PC-9 (cell line): ENCODE measurements around the gene BCL2L14. TPM values are rescaled to one million over a fixed set of nuclear protein-coding genes. Genes with fewer than 3 reads are reported as not detected.

ENCODE experiments used
- BruUV-seq: library from RNA; stranded (reverse); fragments of 400-500 nt; replicated peaks from 2 replicates; lab custom pipeline; 2021; lab: Mats Ljungman, UMichigan
- CTCF ChIA-PET: fragments of 300-600 bp; sonication (Branson Sonifier 250); formaldehyde crosslinking; loops from one replicate; lab custom pipeline; 2022; ENCODE audit warnings: antibody characterized with exemption; lab: Charles Lee
- POLR2A ChIA-PET: fragments of 300-600 bp; sonication (Branson Sonifier 250); formaldehyde crosslinking; loops from one replicate; lab custom pipeline; 2022; ENCODE audit warnings: antibody characterized with exemption; ENCODE audit not compliant: unreplicated experiment; lab: Charles Lee
- DNase-seq, 2 experiments: peaks; one replicate each; pipeline versions ENCODE4 v3.0.0 to v3.0.0-alpha.2; 2015 to 2022; ENCODE audit warnings: mixed read lengths in 1 of 2
- H2AFZ ChIP-seq: fragments of 200-600 bp; sonication (generic); 2 replicates; pipeline ENCODE4 v1.8.1; 2017; ENCODE audit warnings: antibody characterized with exemption
- H3F3A ChIP-seq: fragments of 200-600 bp; sonication (generic); 2 replicates; pipeline ENCODE4 v1.8.1; 2017; ENCODE audit warnings: antibody characterized with exemption, mild to moderate bottlenecking, low read depth; ENCODE audit not compliant: insufficient read depth
- H3K27ac ChIP-seq: fragments of 200-600 bp; sonication (generic); 2 replicates; pipeline ENCODE4 v1.6.1; 2016; ENCODE audit warnings: mixed run types
- H3K27me3 ChIP-seq: fragments of 200-600 bp; sonication (generic); 2 replicates; pipeline ENCODE4 v1.6.1; 2016; ENCODE audit warnings: low read depth, mixed run types; ENCODE audit not compliant: insufficient read depth
- H3K36me3 ChIP-seq: fragments of 200-600 bp; sonication (generic); 2 replicates; pipeline ENCODE4 v1.6.1; 2016; ENCODE audit warnings: low read depth, mixed run types
- H3K4me1 ChIP-seq: fragments of 200-600 bp; sonication (generic); replicated peaks from 2 replicates; pipeline ENCODE4 v1.6.1; 2016; ENCODE audit warnings: mixed run types; ENCODE audit not compliant: insufficient read depth
- H3K4me2 ChIP-seq: fragments of 200-600 bp; sonication (generic); 2 replicates; pipeline ENCODE4 v1.6.1; 2017; ENCODE audit warnings: mixed run types
- H3K4me3 ChIP-seq: fragments of 200-600 bp; sonication (generic); 2 replicates; pipeline ENCODE4 v1.6.1; 2016; ENCODE audit warnings: mixed run types
- H3K79me2 ChIP-seq: fragments of 200-600 bp; sonication (generic); 2 replicates; pipeline ENCODE4 v1.6.1; 2017; ENCODE audit warnings: low read depth, mixed run types
- H3K9me2 ChIP-seq: fragments of 200-600 bp; sonication (generic); 2 replicates; pipeline ENCODE4 v1.8.1; 2017; ENCODE audit warnings: mild to moderate bottlenecking; ENCODE audit not compliant: insufficient read depth
- H3K9me3 ChIP-seq: fragments of 200-600 bp; sonication (generic); 2 replicates; pipeline ENCODE4 v1.8.1; 2016; ENCODE audit warnings: low read depth; ENCODE audit not compliant: insufficient read depth
- H4K20me1 ChIP-seq: fragments of 200-600 bp; sonication (generic); 2 replicates; pipeline ENCODE4 v1.8.1; 2017; ENCODE audit not compliant: insufficient read depth
- EZH2 ChIP-seq: fragments of 200-600 bp; sonication (generic); IDR thresholded peaks from 2 replicates; pipeline ENCODE4 v1.8.0; 2017; ENCODE audit warnings: antibody characterized with exemption, low read depth
- intact Hi-C: fragments of 100-400 bp; cut with micrococcal nuclease; formaldehyde crosslinking; loops from one replicate; pipeline ENCODE4 v1.10.0; 2022; ENCODE audit not compliant: unreplicated experiment
- microRNA-seq: library from miRNA; unstranded; fragments of <30 nt; microRNA quantifications from one replicate; pipeline ENCODE4 v1.2.0, GENCODE V29; 2021; ENCODE audit warnings: borderline number of aligned reads, borderline replicate concordance
- total RNA-seq: library from RNA; stranded (reverse); gene quantifications from 2 replicates; pipeline ENCODE4 v1.2.3, GENCODE V29; 2021
- TF ChIP-seq, protein P1 (sequence below): fragments of 200-600 bp; sonication (generic); conservative IDR thresholded peaks from 2 replicates; pipeline ENCODE4 v1.6.1; 2017; ENCODE audit warnings: mixed run types, antibody characterized with exemption, mild to moderate bottlenecking, moderate library complexity

The BCL2L14 gene
- total RNA-seq, 1 experiment from 2014 or later, result 6.0 TPM

DNA sequence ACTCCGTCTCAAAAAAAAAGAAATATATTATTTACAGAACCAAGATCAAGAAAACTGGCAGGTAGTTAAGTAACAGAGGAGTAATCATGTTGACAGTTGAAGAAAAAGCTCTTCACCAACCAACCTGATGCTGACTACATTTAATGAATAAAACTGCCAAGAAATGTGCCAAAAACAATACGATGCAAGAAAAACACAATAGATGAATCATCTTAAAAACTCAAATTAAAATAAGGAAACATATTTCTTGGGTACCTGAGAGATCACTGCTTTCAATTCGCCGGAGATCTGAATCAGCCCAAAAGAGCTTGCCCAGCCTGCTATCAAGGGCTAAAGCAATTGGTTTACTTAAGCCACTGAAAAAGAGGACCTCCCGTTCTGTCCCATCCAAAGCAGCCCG lies 76.4 kb downstream of the BCL2L14 start:
- H3K4me3 ChIP-seq, result no peak overlapping the region
- CTCF ChIA-PET, result no interaction called here
- H3K9me3 ChIP-seq, result no peaks in the 10 kb centered on the region
- POLR2A ChIA-PET, result no interaction called here
- H4K20me1 ChIP-seq, result no peaks in the 10 kb centered on the region
- H3K4me2 ChIP-seq, result no peak overlapping the region
- H3K9me2 ChIP-seq, result no peaks in the 10 kb centered on the region
- BruUV-seq, result no TSS peak
- no peaks in the 10 kb centered on the region for H3F3A ChIP-seq
- no peaks in the 10 kb centered on the region for H3K4me1 ChIP-seq
- peaks cover 11% of the 10 kb centered on the region; the same call in 1 of the 2 replicates for H3K36me3 ChIP-seq
- intact Hi-C loops, result loop anchor here (5.0 kb wide), 1 partner anchor 1435 kb away; no protein-coding TSS in a partner anchor
- DNase-seq, result no peak
- H3K27ac ChIP-seq, result no peak overlapping the region
- no peaks in the 10 kb centered on the region for H3K27me3 ChIP-seq
- no peaks in the 10 kb centered on the region for H3K79me2 ChIP-seq
- TF ChIP-seq EZH2, result no peak
- TF ChIP-seq, protein P1, sequence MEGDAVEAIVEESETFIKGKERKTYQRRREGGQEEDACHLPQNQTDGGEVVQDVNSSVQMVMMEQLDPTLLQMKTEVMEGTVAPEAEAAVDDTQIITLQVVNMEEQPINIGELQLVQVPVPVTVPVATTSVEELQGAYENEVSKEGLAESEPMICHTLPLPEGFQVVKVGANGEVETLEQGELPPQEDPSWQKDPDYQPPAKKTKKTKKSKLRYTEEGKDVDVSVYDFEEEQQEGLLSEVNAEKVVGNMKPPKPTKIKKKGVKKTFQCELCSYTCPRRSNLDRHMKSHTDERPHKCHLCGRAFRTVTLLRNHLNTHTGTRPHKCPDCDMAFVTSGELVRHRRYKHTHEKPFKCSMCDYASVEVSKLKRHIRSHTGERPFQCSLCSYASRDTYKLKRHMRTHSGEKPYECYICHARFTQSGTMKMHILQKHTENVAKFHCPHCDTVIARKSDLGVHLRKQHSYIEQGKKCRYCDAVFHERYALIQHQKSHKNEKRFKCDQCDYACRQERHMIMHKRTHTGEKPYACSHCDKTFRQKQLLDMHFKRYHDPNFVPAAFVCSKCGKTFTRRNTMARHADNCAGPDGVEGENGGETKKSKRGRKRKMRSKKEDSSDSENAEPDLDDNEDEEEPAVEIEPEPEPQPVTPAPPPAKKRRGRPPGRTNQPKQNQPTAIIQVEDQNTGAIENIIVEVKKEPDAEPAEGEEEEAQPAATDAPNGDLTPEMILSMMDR, result no peak
- no peak overlapping the region for H2AFZ ChIP-seq

Small RNA genes within 50 kb of the gene (microRNA-seq; reads per million reads assigned to microRNA genes)
- gene MIR1244-4, result not detected

Other genes with a start within 250 kb of the BCL2L14 start
- 45.5 and 60.0 TPM in 2 replicates for gene LRP6, start 196.1 kb downstream of the BCL2L14 start, total RNA-seq